Measurements from ENCODE around the gene CAMTA1.

DNA sequence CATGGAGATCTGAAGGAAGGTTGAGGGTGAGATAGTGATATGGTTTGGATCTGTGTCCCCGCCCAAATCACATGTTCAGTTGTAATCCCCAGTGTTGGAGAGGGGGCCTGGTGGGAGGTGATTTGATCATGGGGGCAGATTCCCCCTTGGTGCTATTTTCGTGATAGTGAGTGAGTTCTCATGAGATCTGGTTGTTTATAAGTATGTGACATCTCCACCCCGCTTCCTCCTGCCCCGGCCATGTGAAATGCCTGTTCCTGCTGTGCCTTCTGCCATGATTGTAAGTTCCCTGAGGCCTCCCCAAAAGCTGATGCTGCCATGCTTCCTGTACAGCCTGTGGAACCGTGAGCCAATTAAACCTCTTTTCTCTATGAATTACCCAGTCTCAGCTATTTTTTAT is 533.9 kb downstream of the CAMTA1 start:
- TF ChIP-seq ELF4 (IDR thresholded peaks at IDR 0.05), result no peak
- TF ChIP-seq FOXM1 (IDR thresholded peaks at IDR 0.05; ENCODE audit: borderline replicate concordance), result no peak
- TF ChIP-seq L3MBTL2 (conservative IDR thresholded peaks at IDR 0.05), result no peak
- TF ChIP-seq HDGF (IDR thresholded peaks at IDR 0.05; ENCODE audit: borderline replicate concordance), result no peak
- no peak for TF ChIP-seq BHLHE40 (IDR thresholded peaks at IDR 0.05; ENCODE audit: borderline replicate concordance)
- TF ChIP-seq PKNOX1 (IDR thresholded peaks at IDR 0.05), result no peak
- TF ChIP-seq SP1 (IDR thresholded peaks at IDR 0.05), result no peak
- no peak for TF ChIP-seq LEF1 (IDR thresholded peaks at IDR 0.05; ENCODE audit: borderline replicate concordance)
- TF ChIP-seq TARDBP (IDR thresholded peaks at IDR 0.05), result no peak
- no peak for TF ChIP-seq SUZ12 (IDR thresholded peaks at IDR 0.05)
- no peak for TF ChIP-seq CTBP1 (IDR thresholded peaks at IDR 0.05; ENCODE audit: borderline replicate concordance)
- no peak for TF ChIP-seq ARNT (IDR thresholded peaks at IDR 0.05)
- no peak for TF ChIP-seq FOXA1 (IDR thresholded peaks at IDR 0.05)
- TF ChIP-seq FOXK2 (IDR thresholded peaks at IDR 0.05), result no peak
